Prostate gland (tissue), 2 donors: Measurements from ENCODE around the gene RADIL. TPM values are rescaled to one million over a fixed set of nuclear protein-coding genes. Genes with fewer than 3 reads are reported as not detected.

Source experiments
- DNase-seq: peaks from one replicate; pipeline ENCODE4 v3.0.0-alpha.2; 2019; ENCODE audit warnings: low spot score
- H3K27ac ChIP-seq, 2 donors: fragments of 200-600 bp; sonication (generic); 2 replicates each; pipeline ENCODE4 v1.5.1; 2017 to 2019
- H3K27me3 ChIP-seq: fragments of 200-600 bp; sonication (generic); replicated peaks from 2 replicates; pipeline ENCODE4 v1.5.1; 2019; ENCODE audit not compliant: insufficient read depth
- H3K36me3 ChIP-seq, 2 donors: fragments of 200-600 bp; sonication (generic); 1 replicate in 1 of 2; 2 replicates in 1 of 2; pipeline versions ENCODE4 v1.5.1 to v1.8.1; 2017 to 2019
- H3K4me1 ChIP-seq: fragments of 200-600 bp; sonication (generic); replicated peaks from 2 replicates; pipeline ENCODE4 v1.5.1; 2019
- H3K4me3 ChIP-seq, 2 donors: fragments of 200-600 bp; sonication (generic); 2 replicates each; pipeline ENCODE4 v1.5.1; 2017 to 2019
- H3K9me3 ChIP-seq: fragments of 200-600 bp; sonication (generic); 2 replicates; pipeline ENCODE4 v1.5.1; 2017
- POLR2A ChIP-seq: fragments of 450-650 bp; IDR thresholded peaks from one replicate; pipeline ENCODE4 v1.6.1; 2016; ENCODE audit warnings: antibody characterized with exemption, mild to moderate bottlenecking
- POLR2AphosphoS5 ChIP-seq: sonication (generic); formaldehyde crosslinking; IDR thresholded peaks from one replicate; pipeline ENCODE4 v1.6.1; 2017; ENCODE audit warnings: antibody characterized with exemption
- WGBS: methylation state at CpG from one replicate; pipeline ENCODE4 v1.1.5; 2018; 5-methylcytosine and 5-hydroxymethylcytosine counted together
- intact Hi-C: fragments of 100-400 bp; cut with DNase I; formaldehyde crosslinking; loops from one replicate; pipeline ENCODE4 v1.14.2; 2022
- total RNA-seq, 2 donors: library from RNA; depleted of rRNA; stranded (reverse); fragments of >200 nt; gene quantifications; one replicate each; pipeline ENCODE4 v1.1.0, GENCODE V29; 2016
- TF ChIP-seq, protein P1 (sequence below), 4 experiments: fragments of 200-600 bp in 2 of 4; fragments of 450-650 bp in 2 of 4; sonication (generic) in 2 of 4; IDR thresholded peaks; 1 replicate in 3 of 4; 2 replicates in 1 of 4; pipeline ENCODE4 v1.5.1; 2016 to 2019; ENCODE audit warnings: antibody characterized with exemption in 4 of 4, mild to moderate bottlenecking in 2 of 4, moderate library complexity in 2 of 4

The RADIL gene
- total RNA-seq, 2 donors from 2014 or later, result 1.8 to 12.0 TPM

DNA sequence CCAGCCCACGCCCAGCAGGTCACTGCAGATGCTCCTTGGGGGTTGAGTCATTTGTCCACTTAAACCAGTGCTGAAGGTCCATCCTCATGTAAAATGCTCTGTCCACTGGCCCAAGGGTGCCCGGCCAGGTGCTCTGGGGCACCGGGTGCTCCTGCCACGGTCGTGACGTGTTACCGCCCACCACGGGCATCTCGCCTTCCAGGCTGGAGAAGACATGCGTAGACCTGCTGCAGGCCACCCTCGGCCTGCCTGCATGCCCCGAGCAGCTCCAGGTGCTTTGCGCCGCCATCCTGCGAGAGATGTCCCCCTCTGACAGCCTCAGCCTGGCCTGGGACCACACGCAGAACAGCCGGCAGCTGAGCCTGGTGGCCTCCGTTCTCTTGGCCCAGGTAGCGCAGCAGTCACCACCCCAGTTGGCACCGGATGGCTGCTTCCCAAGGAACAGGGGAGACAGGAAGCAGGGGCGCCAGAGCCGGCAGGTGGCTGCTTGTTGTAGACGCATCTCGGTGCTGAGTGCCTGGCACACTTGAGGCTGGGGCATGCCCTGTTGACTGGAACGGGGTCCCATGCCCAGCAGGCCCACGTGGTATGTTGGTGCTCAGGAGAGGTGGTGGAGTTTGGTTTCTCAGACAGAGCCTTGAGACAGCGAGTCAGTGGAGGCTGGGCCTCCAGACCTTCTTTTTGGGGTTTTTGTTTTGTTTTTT is 102.0 kb downstream of the RADIL start:
- WGBS, result 93% methylated on average over 18 of the region's 27 CpGs
- Histone ChIP-seq H3K4me1 (peaks cover 3% of the 10 kb centered on the region), H3K27me3 (no peaks in the 10 kb centered on the region), H3K27ac (no peak overlapping the region), H3K9me3 (no peaks in the 10 kb centered on the region), H3K4me3 (no peak overlapping the region), H3K36me3 (peaks cover 17 to 22% of the 10 kb centered on the region in 2 donors)
- intact Hi-C loops, result no loop called here
- no peak for DNase-seq
- no peak for TF ChIP-seq POLR2AphosphoS5
- TF ChIP-seq, protein P1, sequence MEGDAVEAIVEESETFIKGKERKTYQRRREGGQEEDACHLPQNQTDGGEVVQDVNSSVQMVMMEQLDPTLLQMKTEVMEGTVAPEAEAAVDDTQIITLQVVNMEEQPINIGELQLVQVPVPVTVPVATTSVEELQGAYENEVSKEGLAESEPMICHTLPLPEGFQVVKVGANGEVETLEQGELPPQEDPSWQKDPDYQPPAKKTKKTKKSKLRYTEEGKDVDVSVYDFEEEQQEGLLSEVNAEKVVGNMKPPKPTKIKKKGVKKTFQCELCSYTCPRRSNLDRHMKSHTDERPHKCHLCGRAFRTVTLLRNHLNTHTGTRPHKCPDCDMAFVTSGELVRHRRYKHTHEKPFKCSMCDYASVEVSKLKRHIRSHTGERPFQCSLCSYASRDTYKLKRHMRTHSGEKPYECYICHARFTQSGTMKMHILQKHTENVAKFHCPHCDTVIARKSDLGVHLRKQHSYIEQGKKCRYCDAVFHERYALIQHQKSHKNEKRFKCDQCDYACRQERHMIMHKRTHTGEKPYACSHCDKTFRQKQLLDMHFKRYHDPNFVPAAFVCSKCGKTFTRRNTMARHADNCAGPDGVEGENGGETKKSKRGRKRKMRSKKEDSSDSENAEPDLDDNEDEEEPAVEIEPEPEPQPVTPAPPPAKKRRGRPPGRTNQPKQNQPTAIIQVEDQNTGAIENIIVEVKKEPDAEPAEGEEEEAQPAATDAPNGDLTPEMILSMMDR (IDR thresholded peaks at IDR 0.05), result no peak
- TF ChIP-seq POLR2A, result no peak

DNA sequence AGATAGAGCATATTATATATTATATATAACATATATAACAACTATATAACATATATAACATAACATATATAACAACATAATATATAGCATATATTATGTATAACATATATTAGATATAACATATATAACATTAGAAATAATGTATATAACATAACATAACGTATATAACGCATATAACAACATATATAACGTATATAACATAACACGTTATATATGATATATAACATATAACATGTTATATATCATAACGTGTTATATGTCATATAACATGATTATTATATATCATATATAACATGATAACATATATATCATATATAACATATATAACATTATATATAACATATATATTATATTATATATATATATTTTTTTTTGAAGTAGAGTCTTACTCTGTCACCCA is 104.4 kb downstream of the RADIL start:
- H3K4me1 ChIP-seq, result peaks cover 4% of the 10 kb centered on the region
- no peak for DNase-seq
- no peak overlapping the region for H3K27ac ChIP-seq
- intact Hi-C loops, result no loop called here
- no peaks in the 10 kb centered on the region for H3K9me3 ChIP-seq
- no peaks in the 10 kb centered on the region for H3K27me3 ChIP-seq
- H3K4me3 ChIP-seq, result no peak overlapping the region
- TF ChIP-seq POLR2A (no peak), POLR2AphosphoS5 (no peak)
- TF ChIP-seq, protein P1 (IDR thresholded peaks at IDR 0.05), result no peak
- 90% methylated on average over 5 of the region's 5 CpGs for WGBS
- peaks cover 9 to 16% of the 10 kb centered on the region in 2 donors for H3K36me3 ChIP-seq

DNA sequence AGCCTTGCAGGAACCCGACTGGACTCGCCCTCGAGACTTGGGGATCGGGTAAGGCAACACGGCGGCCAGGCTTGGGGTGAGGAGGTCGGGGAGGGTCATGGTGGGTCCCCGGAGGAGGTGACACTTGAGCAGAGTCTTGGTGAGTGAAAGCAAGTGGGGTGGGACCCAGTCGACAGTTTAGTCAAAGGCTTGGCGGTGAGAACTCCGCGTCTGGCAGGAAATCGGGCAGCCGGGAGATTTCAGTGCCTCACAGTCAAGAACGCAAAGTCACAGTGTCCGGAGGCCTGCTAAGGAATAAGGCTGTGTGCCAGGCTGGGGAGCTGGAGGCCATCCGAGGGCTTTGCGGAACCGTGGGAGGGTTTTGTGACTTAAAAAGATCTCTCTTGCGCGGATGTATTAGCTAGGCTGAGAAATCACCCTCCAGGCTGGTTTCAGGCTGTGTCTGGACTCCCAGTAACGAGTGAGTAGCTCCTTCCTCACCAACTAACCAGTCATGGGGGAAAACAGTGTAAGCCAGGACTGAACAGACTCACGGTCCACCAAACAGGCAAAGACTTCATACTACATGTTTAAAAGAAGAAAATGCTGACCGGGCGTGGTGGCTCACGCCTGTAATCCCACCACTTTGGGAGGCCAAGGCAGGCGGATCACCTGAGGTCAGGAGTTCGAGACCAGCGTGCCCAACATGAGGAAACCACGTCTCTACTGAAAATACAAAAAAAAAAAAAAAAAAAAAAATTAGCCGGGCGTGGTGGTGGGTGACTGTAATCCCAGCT is 107.5 kb downstream of the RADIL start:
- Histone ChIP-seq H3K36me3 (peaks cover 0 to under 1% of the 10 kb centered on the region in 2 donors), H3K9me3 (no peaks in the 10 kb centered on the region), H3K27me3 (no peaks in the 10 kb centered on the region), H3K4me3 (peak overlapping the region; percentile 73 to 92), H3K4me1 (peaks cover 4% of the 10 kb centered on the region), H3K27ac (peak overlapping the region; percentile 91 to 95)
- intact Hi-C loops, result no loop called here
- DNase-seq, result peak; percentile 34
- 20% methylated on average over 32 of the region's 32 CpGs for WGBS
- TF ChIP-seq POLR2AphosphoS5, result no peak
- TF ChIP-seq, protein P1 (IDR thresholded peaks at IDR 0.05), result no peak
- TF ChIP-seq POLR2A, result no peak

DNA sequence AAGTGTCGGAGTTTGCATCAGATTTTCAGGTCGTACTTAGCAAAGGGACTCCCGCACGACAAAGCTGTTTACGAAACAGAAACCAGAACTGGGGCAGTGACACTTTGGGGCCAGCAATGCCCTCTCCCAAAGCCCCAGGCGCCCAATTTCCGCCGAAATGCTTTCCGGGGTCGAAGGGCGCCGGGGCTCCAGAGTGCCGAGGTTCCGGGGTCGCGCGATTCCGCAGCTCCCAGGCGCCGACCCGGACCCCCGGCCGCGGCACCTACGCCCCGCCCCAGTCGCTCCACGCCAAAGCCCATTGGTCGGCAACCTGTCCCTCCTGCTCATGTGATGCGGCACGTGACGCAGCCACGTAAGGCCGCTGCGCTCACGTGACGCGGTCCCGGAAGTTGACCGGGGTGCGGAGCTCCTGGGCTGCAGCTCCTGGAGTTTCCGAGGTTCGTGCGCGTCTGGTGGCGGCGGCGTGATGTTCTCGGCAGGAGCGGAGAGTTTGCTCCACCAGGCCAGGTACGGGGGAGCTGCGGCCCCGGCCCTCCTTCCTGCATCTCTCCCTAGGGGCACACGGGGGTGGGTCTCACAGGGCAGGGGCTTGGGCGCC is 108.2 kb downstream of the RADIL start, which contains the start of gene AP5Z1:
TSS of gene AP5Z1 (plus strand) at position 374 of the 598 bp plus-strand sequence. CDS start at position 467, 93 bp downstream.
- H3K4me1 ChIP-seq, result peaks cover 4% of the 10 kb centered on the region
- no peaks in the 10 kb centered on the region for H3K27me3 ChIP-seq
- peak; percentile 96 for DNase-seq
- no peaks in the 10 kb centered on the region for H3K9me3 ChIP-seq
- WGBS, result under 1% methylated on average over 55 of the region's 55 CpGs
- TF ChIP-seq POLR2A, result peak; percentile 93
- peak; percentile 92 for TF ChIP-seq POLR2AphosphoS5
- TF ChIP-seq, protein P1 (IDR thresholded peaks at IDR 0.05), result peak in 2 of 4 experiments; percentile 17
- H3K27ac ChIP-seq, result peak within 1 kb of the TSS; percentile 91 to 95
- peak within 1 kb of the TSS; percentile 73 to 92 for H3K4me3 ChIP-seq
- intact Hi-C loops, result no loop called here
- no peaks in the 10 kb centered on the region for H3K36me3 ChIP-seq
